NCI-H1105 treated with DMSO at 0.1 percent for 48 hours (cell line): ENCODE results near the gene TNFRSF18.
A peak's percentile ranks its signal among the peaks of the same experiment; 100 is the strongest.

ENCODE experiments used
- DNase-seq: peaks from one replicate; lab custom pipeline; 2025; lab: John Stamatoyannopoulos, UW

Gene TNFRSF18

DNA sequence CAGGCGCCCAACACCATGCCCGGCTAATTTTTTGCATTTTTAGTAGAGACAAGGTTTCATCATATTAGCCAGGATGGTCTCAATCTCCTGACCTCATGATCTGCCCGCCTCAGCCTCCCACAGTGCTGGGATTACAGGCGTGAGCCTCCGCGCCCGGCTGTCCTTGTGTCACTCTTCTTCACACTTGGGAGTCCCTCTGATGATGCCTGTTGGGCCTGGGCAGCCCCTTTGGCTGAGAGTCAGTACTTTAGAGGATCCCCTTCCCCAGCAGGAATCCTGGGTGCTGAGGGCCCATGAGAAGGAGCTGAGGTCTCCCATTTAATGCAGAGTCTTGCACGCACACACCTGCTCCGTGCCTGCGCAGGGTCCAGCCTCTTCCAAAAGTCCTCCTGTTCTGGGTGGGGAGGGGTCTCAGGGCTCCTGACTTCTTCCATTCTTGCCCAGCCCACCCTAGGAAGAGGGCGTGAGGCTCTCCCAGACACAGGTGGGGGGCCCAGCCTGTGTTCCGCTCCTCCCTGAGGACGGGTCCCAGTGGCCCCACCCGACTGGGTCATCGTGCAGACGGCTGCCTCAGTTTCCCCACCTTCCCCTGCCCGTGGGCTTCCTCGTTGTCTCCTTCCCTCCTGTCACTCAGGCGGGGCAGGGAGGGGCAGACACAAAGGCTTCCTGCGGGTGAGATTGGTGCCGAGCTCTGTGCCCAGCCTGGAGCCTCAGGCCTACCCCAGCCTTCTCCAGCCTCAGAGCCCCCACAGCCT, 28.8 kb downstream of the TNFRSF18 start:
- no peak for DNase-seq

DNA sequence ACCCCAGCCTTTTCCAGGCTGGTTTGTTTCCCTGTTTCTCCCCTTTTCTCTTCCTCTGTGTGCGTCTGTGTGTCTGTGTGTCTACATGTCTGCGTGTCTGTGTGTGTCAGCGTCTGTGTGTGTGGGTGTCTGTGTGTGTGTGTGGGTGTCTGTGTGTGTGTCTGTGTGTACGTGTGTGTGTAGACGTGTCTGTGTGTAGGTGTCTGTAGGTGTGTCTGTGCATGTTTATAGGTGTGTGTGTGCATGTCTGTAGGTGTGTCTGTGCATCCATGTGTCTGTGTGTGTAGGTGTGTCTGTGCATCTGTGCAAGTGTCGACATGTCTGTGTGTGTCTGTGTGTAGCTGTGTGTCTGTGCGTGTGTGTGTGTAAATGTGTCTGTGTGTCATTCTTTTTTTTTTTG, 29.5 kb downstream of the TNFRSF18 start:
- no peak for DNase-seq

DNA sequence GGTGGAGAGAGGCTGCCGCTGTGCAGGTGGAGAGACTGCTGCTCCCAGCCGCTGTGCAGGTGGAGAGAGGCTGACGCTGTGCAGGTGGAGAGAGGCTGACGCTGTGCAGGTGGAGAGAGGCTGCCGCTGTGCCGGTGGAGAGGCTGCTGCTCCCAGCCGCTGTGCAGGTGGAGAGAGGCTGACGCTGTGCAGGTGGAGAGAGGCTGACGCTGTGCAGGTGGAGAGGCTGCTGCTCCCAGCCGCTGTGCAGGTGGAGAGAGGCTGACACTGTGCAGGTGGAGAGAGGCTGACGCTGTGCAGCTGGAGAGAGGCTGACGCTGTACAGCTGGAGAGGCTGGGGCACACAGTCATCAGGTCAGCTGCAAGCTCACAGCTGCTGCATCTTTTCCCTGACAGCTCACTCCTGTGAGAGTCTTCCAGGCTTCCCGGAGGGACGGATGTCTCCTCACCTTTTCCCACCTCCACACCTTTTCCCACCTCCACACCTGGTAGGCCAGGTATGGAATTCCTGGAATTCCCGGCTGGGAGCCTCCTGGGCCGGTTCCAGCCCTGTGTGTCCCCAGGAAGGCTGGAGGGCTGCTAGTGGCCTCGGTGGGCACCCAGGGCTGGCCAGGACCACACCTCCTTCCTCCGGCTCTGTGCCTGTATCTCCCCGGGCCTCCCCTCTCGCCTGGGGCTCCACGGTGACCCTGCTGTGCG, 30.2 kb downstream of the TNFRSF18 start:
- DNase-seq = peak; percentile 72

DNA sequence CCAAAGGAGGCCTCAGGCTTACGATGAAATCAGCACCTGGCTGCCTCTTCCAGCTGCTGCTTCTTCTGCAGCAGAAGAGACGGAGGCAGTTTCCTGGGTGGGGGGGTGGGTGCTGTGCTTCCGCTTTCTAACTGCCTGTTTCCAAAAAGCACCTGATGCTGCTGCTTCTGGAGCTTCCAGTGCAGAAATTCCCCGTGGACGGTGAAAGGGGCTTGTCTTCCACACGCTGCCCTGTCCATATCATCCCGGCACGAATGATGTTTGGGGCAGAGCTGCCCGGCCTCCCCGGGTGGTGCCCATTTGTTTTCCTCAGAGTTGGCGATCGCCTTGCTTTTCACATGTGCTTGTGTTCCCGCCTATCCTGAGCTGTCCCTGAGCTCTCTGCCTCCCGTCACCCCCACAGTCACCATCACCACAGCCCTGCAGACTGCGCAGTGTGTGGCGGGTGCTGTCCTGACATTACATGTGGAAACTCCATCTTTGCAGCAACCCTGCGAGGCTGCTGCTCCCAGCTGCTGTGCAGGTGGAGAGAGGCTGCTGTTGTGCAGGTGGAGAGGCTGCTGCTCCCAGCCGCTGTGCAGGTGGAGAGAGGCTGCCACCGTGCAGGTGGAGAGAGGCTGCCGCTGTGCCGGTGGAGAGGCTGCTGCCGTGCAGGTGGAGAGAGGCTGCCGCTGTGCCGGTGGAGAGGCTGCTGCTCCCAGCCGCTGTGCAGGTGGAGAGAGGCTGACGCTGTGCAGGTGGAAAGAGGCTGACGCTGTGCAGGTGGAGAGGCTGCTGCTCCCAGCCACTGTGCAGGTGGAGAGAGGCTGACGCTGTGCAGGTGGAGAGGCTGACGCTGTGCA, 30.9 kb downstream of the TNFRSF18 start:
- DNase-seq = peak; percentile 75

DNA sequence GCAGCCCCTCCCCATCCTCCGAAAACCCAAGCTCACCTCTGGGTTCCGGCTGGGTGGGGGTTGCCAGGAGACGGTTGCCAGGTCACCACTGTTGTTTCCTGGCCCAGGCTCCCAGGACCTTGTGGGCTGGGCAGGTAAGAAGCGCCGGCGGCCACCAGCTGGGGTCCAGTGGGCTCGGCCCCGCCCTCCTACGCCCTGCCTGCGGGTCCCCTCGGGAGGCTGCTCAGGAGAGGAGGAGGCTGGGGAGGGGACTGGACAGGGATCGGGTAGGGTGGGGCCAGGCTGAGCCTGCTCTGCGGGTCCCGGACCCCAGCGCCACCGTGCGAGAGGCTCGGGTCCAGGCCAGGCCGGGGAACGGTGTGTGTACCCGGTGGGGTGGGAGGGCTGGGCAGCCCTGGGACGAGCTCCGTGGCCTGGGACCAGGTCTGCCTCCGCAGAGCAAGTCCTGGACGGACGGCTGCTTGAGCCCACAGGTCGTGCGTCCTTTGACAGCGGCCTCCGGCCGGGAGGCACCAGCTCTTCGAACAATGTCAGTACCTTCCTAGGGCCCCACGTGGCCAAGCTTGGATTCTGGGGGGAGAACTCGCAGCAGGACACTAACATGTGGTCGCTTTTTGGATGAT, 32.5 kb downstream of the TNFRSF18 start, which contains the start of gene TTLL10:
Gene TTLL10 (plus strand): TSS at position 88 of the 623 bp plus-strand sequence. CDS start 5,336 bp downstream, outside the sequence.
- DNase-seq = no peak

DNA sequence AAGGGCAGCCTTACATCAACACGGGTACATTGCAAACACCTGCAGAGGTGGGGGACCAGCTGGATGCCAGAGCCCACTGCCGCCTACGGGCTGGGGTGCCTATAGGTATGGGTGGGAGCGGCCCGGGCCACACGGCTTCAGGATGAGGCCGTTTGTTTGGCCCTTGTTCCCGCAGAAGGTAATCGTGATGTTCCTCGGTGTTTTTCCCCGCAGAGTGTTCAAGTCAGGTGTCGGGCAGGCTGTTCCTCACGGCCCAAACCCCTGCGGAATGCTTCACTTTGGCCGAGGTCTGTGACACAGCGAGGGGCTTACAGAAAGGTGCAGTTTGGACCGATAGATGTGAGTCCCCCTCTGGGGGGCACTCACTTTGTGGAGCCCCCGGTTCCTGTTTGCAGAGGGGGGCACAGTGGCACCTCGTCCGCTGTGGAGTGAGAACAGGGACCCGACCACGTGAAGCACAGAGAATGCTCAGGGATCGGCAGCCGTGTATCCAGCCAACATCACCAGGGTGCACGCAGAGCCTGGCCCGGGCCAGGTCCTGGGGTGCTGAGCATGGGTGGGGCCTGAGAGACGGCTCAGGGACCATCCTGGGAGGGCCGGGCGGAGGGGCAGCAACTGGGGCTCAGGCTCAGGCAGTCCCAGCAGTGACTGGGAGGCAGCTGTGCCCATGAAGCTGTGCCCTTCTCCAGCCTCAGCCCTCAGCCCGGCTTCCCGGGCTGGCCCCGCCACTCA, 33.2 kb downstream of the TNFRSF18 start:
- DNase-seq = no peak

DNA sequence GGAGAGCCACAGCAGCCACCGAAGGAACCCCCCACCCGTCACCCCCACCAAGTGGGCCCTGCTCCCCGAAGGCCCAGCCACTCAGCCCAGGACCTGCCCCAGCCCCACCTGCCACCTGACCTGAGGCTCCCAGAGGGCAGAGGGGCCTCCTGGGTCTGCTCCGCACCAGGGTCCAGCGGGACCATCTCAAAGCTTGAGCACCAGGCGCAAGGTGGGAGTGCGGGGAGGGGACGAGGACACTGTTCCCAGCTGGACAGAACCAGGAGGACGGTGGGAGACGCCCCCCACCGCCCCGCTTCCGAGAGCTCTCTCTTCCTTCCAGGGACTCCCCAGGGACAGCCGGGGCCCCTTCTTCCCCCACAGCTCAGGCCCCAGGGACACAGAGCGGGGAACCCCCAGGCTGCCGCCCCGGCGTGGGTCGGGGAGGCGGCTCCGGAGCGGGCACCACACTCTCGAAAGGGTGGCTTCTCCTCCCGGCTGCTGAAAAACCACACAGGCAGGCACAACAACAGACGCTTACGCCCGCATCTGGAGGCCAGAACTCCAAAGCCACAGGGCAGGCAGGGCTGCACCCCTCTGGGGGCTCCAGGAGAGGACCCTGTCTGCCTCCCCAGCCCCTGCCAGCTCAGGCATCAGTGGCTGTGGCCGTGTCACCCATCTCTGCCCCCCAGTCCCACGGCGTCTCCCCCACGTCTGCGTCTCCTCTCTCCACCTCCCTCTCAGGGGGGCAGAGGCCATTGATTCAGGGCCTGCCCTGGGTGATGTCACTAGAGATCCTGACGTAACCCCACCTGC, 34.6 kb downstream of the TNFRSF18 start:
- no peak for DNase-seq

DNA sequence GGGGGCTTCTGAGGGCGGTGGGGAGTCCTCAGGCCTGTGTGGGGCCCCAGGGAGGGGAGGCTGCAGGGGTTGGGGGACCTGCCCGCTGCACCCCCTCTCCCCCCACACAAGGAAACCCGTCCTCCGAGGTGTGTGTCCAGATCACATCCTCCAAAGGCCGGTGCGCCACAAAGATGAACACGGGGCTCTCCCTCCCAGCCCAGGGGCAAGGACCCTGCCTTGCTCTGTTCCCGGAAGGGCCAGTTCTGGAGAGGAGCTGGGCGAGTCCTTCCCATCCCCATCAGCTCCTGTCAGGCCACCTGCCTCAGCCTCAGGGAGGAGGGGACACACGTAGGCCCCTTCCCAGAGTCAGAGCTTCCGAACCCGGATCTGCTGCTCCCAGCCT, 35.2 kb downstream of the TNFRSF18 start:
- DNase-seq = no peak

DNA sequence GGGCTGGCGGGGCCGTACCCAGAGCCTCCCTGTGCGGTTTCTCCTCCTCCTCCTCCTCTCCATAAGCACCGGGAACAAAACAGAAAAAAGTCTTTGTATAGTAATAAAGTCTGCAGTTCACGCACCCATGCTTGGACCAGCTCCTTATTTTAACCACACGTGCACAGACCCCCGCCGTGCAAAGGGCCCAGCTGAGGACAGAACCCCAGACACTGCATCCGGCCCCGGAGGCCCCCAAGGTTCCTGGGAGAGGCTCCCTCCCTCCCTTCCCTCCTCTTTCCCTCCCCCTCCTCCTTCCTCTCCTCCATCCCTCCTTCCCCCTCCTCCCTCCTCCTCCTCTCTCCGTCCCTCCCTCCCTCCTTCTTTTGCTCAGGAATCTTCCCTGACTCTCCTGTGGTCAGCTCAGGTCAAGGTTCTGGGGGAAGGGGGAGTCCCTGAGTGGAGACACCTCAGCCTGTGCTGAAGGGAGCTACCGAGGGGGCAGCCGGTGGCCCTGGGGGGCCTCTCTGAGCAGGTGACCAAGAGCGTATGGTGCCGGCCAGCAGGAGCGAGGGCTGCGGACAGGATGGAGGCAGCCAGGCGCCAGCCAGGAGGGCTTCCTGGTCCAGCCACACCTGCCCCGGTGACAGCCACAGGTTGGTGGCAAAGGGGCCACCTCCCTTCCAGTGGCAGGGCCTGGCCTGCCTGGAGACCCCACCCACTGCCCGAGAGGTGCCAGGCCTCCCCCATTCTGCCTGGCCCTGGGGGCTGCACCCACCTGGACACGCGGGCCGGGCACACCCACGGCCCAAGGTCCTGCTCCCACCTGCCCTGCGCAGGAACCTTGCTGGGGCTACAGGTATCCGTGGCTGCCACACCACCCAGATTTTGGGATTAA, 35.9 kb downstream of the TNFRSF18 start:
- no peak for DNase-seq

DNA sequence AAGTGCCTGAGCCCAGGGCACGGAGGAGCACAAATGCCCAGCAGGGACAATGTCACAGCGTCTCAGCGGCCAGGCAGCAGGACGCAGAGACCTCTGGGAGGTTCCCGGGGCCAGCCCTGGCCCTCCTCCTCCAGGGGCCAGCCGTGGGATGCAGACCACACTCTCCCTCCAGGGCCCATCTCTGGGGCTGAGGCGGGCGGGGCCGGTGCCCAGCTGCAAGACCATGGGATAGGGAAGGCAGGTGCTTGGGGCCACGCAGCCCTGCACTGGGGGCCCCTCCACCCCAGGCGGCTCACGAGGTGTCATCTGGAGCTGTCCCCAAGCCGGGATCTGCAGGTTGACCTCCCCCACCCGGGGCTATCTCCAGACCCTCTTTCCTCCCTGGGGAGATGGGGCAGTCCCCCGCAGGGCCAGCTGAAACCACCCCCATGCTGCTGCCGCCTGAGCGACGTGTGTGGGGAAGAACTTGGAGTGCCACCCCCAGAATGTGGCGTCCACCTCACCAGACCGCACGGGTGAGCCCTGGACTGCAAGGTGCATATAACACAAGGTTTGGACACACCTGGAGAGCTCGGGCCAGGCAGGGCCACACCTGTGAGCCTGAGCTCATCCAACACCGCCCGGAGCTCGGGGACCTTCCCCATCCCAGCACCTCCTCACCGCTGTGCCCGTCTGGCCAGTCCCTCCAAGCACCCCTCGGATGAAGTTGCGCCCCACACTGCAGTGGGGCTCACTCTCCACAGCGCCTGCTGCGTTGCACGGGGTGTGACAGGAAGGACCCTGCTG, 36.8 kb downstream of the TNFRSF18 start:
- DNase-seq = no peak

DNA sequence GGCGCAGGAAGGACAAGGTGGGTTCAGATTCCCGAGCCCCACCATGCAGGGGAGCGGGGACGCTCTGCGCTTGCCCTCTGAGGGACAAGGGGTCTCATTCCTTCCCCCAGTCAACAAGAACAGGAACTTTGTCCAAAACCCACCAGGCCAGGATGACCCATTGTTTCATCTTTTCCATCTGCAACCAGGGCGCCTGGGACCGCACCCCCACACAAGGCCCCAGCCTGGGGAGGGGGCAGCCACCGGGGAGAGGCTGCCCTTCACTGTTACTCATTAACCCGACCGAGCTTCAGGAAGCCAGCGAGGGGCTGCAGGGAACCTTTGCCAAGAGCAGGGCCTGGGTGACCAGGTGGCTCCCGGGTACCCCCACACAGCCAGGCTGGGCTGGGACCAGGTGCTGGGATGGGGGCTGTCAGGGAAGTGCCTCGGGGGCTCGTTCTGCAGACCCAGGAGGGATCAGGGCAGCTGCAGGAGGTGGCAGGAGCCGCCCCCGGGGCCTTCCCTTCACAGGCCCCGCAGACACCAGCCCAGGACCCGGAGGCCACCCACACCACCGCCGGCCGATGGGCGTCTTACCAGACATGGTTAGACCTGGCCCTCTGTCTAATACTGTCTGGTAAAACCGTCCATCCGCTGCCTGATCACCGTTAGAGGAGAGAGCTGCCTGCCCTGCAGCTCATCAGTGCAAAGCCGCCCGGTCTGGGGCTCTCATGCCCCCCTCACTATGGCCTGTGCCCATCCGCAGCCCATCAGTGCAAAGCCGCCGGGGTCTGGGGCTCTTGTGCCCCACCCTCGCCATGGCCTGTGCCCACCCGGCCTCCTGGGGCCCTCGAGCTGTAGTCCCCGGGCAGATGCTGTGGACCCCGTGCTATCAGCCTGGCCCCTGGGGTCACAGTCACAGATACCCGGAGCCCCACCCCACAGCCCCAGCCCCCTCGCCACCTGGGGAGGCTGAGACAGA, 37.7 kb downstream of the TNFRSF18 start:
- no peak for DNase-seq

DNA sequence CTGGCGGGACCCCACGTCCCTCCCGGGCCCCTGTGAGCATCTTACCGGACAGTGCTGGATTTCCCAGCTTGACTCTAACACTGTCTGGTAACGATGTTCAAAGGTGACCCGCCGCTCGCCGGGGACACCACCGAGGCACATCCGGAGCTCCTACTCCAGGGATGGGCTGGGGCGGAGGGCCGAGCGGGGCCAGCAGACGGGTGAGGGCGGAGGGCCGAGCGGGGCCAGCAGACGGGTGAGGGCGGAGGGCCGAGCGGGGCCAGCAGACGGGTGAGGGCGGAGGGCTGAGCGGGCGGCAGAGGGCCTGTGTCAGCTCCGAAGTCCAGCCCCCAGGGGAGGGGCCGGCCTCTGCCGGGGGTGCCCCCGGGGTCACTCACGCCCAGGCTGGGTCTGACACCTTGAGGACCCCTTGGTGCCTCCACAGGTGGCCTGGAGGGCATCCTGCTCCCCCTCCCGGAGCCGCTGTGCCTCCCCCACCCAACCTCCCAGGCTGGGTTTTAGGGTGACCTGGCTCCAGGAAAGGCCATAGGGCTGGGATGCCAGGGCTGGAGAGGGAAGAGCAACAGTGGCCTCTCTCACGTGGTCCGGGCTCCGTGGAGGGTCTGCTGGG, 38.4 kb downstream of the TNFRSF18 start:
- DNase-seq = no peak

DNA sequence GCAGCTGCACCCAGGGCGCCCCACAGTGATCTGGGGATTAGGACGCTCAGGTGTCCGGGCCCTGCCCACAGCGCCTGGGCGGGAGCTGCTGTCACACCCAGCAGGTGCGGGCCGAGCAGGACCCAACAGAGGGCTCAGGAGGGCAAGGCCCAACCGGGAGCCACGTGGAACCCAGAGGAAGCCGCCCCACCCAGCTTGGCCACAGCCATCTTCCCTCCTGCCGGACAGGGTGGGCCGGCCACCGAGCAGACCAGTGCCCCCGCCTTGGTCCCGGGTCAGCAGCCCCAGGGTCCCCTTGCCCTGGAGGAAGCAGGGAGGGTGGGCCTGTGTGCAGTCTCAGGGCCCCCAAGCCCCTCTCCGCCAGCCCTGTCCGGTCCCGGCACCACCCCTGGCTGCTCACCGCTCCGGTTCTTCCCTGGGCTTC, 39.0 kb downstream of the TNFRSF18 start:
- DNase-seq = no peak

DNA sequence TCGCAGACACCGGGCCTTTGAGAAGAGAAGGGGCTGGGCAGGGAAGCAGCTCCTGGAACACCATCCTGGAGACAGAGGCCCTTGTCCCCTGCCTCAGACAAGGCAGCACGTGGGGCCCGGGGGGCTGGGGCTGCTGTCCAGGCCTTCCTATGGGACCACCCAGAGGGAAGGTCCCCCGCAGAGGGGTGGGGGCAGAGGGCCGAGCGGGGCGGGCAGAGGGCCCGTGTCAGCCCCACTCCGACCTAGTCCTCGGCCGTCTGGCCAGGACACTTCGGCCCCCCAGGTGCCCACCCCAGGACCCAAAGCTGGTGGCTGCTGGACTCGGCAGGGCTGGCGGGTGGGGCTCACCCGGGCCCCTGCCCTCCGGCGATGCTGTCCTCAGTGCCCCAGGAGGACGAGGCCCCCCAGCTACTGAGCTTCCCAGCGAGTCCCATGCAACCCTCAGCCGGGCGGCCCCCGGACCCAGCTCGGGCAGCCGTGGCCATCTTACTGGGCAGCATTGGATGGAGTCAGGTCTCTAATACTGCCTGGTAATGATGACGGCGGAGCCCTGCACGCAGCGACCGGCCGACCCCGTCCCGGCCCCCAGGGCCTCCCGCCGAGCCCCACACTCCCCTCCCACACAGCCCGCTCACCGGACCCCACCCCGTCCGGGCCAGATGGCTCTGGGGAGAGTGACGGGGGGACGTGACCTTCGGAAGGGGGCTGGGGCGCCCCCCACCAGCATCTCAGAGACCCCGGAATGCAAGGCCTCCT, 39.6 kb downstream of the TNFRSF18 start:
- DNase-seq = no peak

DNA sequence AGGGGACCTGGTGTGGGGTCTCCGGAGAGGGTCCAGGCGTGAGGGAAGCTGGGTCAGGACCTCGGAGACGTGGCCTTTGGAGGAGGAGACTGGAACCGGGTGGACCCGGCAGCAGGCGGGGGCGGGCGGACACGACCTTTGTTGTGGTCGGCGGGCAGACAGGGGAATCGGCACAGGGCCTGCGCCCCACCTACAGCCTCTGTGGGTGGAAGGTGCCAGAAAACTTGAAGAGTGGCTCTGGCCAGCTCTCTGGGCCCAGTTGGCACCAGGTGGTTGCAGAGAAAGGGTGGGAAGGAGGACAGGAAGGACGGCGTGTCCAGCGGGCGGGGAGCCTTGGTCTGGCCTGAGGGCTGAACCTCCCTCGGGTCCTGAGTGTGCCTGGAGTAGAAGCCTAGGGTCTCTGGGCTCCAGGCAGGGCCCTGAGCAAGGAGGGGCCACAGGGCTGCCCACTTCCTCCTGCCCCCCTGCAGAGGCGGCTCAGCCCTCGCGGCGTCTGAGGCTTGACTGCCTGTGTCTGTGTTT, 40.4 kb downstream of the TNFRSF18 start:
- no peak for DNase-seq

DNA sequence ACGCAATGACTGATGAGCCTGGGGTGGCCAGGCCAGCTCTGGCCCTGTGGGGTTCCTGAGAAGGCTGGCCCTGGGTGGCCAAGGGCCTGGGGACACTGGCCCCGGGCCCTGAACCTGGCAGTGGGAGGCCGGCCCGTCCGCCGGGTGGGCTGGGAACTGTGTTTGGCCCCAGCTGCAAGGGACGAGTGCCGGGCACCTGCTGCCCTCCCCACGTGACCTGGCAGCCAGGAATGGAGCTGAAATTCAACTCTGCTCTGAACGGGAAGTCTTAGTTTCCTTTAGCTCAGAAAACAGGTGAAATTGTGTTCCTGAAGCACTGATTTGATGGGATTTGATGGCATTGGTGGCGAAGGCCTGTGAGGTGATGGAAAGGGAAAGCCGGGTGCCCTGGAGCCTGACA, 40.9 kb downstream of the TNFRSF18 start:
- DNase-seq = no peak
